T47D (cell line): Measurements from ENCODE around the gene PARD6A.

Experiments
- DNase-seq, 2 experiments: peaks; one replicate each; pipeline versions ENCODE4 v3.0.0 to v3.0.0-alpha.2; 2011 to 2012; ENCODE audit warnings: low read depth in 1 of 2, low spot score in 1 of 2
- JUND ChIP-seq: IDR thresholded peaks from 2 replicates; pipeline ENCODE4 v1.6.1; 2012; ENCODE audit warnings: low read depth
- in situ Hi-C: cut with HindIII; loops from 2 replicates; pipeline ENCODE4 v1.10.0; 2016; ENCODE audit warnings: low sequenced_read_pairs, low pct_unique_long_range_greater_than_20kb

The PARD6A gene

GRCh38 chr16:67660564-67661028, at the start of gene PARD6A:
PARD6A (plus strand) TSS chr16:67660960; CDS start chr16:67661039, 79 bp downstream.
- TF ChIP-seq JUND = no peak
- in situ Hi-C loops = no loop called here
- peak; percentile 98 to 100 for DNase-seq

- in situ Hi-C loops = no loop called here
- no peak for DNase-seq
- TF ChIP-seq JUND = no peak
Observed at GRCh38 chr16:67613808-67614207, 47.0 kb upstream of the PARD6A start.

- TF ChIP-seq JUND = no peak
- DNase-seq = no peak
- in situ Hi-C loops = no loop called here
Observed at GRCh38 chr16:67628216-67628615, 32.5 kb upstream of the PARD6A start.

DNA sequence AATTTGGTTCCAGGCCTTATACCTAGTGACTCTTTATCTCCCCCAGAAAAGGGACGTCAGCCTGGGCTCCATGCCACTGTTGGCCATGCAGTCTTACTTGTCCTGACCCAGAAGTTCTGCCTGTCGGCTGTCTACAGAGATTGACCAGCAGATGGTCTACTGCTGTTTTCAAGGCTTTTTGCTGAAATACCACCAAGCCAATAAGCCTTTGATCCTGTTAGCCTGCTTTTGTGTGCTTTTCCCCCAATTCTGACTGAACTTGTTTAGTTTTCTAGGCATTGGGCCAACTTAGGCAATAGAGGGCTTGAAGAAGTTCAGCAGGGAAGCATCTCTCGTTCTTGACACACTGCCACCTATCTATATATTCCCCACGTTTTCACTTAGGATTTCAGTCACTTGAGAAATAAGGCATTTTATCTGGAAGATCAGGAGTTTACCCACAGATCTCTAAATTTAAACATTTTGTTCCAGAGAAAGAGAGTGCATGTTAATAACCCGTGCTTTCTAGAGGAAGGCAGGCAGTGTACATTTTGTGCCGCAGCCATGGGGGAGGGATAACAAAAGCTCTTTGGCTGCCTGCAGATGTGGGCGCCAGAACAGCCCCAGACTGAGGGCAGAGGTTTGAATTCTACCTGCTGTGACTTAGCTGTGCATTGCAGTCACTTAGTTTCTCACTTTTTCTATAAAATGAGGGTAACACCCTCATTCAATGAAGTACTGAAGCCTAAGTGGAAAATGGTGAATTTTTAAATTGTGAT, 28.2 kb upstream of the PARD6A start:
- DNase-seq = no peak
- in situ Hi-C loops = no loop called here
- TF ChIP-seq JUND = no peak

GRCh38 chr16:67636713-67637112, 24.0 kb upstream of the PARD6A start:
- in situ Hi-C loops = no loop called here

GRCh38 chr16:67637625-67638024, 23.1 kb upstream of the PARD6A start:
- no peak for TF ChIP-seq JUND
- in situ Hi-C loops = no loop called here
- no peak for DNase-seq

More at GRCh38 chr16:67636713-67637112, 24.0 kb upstream of the PARD6A start:
- no peak for TF ChIP-seq JUND
- DNase-seq = no peak

GRCh38 chr16:67641779-67642708, 18.7 kb upstream of the PARD6A start:
- peak in 1 of 2 experiments; percentile 35 for DNase-seq
- in situ Hi-C loops = no loop called here
- TF ChIP-seq JUND = no peak

DNA sequence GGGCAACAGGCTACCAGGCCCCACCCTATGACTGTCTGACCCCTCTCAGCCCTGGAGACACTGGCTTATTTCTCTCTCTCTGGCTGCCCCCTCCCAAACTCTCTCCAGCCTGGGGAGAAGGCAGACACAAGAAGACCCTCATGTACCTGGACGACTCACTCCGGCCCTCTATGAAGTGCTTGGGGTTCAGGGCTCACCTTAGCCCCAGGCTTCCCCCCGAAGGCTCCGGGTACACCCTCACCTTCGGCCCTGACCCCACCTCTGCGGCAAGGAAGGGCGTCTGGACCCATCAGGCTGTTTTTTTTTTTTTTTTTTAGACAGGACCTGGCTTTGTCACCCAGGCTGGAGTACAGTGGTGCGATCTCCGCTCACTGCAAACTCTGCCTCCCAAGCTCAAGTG, 16.7 kb upstream of the PARD6A start:
- in situ Hi-C loops = no loop called here

DNA sequence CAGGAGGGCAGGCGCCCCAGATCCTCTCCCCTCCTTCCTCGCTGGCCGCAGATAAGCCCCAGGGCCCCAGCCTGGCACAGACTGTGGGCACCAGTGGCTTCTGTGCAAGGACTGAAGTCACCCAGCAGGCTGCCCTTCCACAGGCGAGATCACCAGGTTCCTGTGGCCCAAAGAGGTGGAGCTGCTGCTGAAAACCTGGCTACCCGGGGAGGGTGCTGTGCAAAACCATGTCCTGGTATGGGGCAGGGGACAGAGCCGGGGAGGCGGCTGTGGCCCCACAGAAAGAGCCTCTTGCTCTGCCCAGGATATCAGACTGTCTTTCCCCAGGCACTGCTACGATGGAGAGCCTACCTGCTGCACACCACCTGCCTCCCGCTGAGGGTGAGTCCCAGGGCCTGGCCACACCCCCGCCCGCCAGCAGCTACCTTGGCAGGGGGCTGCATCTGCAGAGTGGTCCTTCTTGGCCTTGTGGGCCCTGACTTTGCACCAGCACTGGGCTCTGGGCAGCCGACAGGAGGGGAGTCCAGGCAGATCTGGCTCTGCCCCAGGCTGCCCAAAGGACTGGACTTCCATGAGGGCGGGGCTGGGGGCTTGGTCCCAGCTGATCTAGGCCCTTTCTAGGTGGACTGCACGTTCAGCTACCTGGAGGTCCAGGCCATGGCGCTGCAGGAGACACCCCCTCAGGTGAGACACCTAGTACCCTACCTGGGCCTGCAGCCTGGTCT, 15.2 kb upstream of the PARD6A start:
- in situ Hi-C loops = no loop called here
- no peak for TF ChIP-seq JUND
- DNase-seq = no peak

More for the DNA sequence above, 16.7 kb upstream of the PARD6A start:
- no peak for TF ChIP-seq JUND
- DNase-seq = no peak

DNA sequence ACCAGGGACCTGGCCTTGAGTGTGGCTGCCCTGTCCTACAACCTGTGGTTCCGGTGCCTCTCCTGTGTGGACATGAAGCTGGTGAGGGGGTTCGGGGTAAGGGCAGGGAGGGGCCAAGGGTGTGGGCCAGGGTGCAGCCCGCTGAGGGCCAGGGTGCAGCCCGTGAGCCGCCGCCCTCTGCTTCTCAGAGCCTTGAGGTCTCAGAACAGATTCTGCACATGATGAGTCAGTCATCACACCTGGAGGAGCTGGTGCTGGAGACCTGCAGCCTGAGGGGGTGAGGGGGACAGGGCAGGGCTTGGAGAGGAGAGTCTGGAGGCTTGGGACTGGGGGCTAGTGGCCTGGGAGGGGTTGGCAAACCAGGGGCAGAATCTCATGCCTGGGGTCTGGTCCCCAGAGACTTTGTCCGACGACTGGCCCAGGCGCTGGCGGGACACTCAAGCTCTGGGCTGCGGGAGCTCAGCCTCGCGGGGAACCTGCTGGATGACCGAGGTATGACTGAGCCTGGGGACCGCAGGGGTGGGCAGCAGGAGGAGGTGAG, 13.6 kb upstream of the PARD6A start:
- DNase-seq = no peak
- no peak for TF ChIP-seq JUND
- in situ Hi-C loops = no loop called here

DNA sequence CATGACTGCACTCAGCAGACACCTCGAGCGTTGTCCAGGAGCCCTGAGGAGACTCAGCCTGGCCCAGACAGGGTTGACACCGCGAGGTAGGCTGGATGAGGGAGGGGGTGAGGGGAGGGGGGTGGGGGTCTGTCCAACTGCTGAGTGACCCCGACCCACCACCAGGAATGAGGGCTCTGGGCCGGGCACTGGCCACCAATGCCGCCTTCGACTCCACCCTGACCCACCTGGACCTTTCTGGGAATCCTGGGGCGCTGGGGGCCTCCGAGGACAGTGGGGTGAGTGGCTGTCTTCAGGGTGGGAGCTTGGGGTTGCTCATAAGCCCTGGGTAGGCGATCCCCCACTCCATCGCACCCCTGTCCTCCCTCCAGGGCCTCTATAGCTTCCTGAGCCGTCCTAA, 13.1 kb upstream of the PARD6A start:
- in situ Hi-C loops = no loop called here

More for the DNA sequence above, 13.1 kb upstream of the PARD6A start:
- no peak for DNase-seq
- TF ChIP-seq JUND = no peak
